Right forelimb (tissue), 1 donor: ENCODE results near the gene CLEC17A.
"Not testable (repeated sequence)": the region's sequence is repeated elsewhere in the genome, so short reads cannot be mapped to it uniquely, and the experiment has no call there.

Experiments
- DNase-seq: peaks from one replicate; pipeline ENCODE4 v3.0.0-alpha.2; 2018

CLEC17A gene

GRCh38 chr19:14582894-14583340 lies at the start of gene CLEC17A:
Gene CLEC17A (plus strand): TSS chr19:14583084. CDS start chr19:14583161, 77 bp downstream.
- no peak for DNase-seq

DNA sequence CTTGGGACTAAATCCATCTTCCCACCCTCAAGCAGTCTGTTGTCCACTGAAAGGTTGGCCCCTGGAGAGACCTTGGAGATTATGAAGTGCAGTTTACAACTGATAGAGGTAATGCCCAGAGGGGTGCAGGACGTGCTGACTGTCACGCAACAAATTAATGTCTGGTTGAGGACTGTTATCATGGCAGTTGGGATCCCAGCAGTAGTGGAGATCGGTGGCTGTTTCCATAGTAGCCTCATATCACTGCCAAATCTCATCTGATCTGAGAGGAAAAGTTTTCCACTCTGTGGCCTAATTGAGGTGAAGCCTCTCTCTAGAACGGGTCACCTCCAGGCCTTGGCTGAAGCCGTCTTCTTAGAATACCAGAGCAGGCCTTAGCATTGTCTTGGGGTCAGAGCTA lies 49.4 kb upstream of the CLEC17A start:
- DNase-seq: no peak

DNA sequence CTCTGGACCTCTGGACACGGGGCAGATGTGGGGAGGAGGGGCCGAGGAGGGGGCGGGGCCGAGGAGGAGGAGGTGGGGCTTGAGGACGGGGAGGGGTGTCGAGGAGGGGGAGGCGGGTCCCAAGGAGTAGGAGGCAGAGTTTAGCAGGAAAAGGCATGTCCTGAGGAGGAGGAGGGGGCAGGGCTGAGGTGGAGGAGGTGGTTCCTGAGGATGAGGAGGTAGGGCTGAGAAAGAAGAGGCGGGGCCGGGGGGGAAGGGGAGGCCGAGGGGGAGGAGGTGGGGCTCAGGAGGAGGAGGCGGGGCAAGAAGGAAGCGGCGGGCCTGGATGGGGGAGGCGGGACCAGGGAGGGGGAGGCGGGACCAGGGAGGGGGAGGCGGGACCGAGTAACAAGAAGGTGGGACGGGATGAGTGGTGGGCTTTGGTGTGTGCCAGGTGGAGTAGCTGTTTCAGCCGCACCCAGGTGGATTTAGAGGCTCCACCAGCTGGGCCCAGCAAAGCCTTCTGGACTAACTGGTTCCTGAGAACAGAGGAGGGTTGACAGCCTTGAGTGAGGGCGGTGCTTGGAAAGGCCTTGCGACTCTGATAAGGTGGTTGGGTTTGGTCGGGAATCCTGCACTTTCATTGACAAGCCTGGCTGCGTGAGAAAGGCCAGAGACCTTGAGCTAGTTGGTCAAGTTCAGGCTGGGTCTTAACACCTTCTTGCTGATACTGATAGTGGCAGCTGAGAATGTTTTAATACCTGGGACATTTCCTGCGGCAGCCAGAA lies 45.8 kb upstream of the CLEC17A start:
- no peak for DNase-seq

DNA sequence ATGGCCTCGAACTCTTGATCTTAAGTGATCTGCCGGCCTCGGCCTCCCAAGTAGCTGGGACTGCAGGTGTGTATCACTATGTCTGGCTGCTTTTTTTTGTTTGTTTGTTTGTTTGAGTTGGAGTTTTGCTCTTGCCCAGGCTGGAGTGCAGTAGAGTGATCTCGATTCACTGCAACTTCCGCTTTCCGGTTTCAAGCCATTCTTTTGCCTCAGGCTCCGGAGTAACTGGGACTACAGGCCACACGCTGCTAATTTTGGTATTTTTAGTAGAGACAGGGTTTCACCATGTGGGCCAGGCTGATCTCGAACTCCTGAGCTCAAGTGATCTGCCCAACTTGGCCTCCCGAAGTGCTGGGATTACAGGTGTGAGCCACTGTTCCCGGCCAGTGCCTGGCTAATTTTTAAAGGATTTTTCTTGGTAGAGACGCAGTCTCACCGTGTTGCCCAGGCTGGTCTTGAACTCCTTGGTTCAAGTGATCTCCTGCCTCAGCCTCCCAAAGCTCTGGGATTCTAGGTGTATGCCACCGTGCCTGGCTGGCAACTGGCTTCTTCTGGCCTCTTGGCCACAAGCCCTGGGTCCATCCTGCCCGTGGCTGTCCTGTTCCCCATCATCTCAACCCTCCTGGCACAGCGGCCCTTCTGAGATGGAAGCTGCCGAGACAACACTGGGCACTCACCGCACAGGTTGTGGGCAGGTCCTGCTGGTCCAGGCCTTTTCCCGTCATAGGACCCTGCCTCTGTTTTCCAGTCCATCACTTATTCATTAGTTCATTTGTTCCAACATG lies 42.0 kb upstream of the CLEC17A start:
- no peak for DNase-seq

DNA sequence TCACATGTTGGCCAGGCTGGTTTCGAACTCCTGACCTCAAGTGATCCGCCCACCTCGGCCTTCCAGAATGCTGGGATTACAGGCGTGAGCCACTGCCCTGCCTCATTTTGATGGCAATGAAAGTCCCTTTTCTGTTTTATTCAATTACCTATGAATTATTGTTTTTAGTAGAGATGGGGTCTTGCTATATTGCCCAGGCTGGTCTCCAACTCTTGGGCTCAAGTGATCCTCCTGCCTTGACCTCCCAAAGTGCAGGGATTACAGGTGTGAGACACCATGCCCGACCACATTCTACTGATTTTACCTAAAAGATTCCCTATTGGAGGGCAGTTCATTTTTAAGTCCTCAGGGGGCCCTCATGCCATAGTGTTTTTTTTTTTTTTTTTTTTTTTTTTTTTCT lies 40.9 kb upstream of the CLEC17A start:
- not testable (repeated sequence) for DNase-seq

- DNase-seq: no peak
These were observed 40.1 kb upstream of the CLEC17A start for GRCh38 chr19:14542711-14543328.

- no peak for DNase-seq
These were observed 38.8 kb upstream of the CLEC17A start for GRCh38 chr19:14544047-14544446.

DNA sequence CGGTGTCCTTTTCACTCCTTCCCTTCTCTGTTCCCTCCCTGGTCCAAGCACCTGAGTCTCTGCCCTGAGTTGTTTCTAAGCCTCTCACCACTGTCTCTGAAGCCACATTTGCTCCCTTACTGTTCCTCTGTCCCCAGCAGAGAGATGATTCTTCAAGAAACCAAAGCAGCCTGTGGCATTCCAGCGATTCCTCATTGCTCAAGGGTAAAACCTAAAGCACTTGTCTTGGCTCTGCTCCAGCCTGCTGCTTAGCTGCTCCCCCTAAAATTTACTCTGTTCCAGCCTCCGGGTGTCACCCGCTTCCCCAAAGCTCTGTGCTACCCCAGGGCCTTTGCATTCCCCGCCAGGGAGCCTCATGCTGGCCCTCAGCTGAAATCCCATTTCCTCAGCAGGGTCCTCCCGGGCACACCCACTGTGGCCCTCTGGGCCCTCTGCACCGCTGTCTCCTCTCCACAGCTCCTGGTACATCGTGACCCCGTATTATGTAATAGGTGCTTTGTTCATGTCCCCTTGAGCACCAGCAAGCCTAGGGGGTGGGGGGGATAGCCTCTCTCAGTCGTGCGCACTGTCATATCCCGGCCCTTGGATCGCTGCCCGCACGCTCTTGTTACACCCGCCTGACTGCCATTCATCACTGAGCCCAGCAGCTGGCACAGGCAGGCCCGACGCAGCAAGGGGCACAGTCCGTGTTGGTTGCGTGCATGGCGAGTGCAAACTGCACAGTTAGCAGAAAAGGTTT lies 37.7 kb upstream of the CLEC17A start:
- no peak for DNase-seq

DNA sequence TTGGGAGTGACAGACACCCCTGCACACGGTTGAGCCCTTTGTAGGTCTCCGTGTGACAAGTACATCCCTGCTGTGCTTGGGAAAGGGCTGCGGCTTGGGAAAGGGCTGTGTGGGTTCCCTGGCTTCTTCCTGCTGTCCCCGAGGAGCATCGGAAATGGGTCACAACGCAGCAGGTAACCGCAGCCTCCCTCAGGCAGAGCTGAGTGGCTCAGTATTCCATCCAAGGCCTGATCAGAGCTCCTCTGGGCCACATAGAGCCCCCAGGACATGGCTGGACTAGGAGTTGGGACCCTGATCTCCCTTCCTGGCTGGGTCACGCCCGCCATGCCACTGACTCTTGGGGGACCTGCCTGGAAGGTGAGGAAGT lies 37.2 kb upstream of the CLEC17A start:
- DNase-seq: no peak

DNA sequence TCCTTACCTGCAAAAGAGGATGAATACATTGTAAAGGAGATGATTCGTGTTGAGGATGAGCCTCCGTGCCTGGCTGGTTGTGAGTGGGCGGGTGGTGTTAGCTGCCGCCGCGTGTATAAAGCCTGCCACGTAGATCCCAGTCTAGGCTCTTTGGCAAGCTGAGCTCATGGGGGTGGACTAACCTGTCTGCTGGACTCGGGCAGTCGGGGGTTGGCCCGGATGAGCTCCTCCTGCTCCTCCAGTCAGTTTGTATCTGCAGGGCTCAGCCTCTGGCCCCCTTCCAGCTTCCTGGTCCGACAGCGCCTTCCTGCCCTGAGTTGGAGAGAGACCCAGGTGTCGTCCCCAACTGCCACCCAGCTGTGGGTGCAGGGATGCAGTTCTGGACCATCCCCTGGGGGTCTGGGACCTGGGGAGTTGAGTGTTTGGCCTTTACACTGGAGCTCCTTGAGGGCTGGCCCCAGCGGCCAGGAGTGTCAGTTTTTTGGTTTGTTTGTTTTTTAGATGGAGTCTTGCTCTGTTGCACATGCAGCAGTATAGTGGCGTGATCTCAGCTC lies 32.6 kb upstream of the CLEC17A start:
- DNase-seq: no peak

DNA sequence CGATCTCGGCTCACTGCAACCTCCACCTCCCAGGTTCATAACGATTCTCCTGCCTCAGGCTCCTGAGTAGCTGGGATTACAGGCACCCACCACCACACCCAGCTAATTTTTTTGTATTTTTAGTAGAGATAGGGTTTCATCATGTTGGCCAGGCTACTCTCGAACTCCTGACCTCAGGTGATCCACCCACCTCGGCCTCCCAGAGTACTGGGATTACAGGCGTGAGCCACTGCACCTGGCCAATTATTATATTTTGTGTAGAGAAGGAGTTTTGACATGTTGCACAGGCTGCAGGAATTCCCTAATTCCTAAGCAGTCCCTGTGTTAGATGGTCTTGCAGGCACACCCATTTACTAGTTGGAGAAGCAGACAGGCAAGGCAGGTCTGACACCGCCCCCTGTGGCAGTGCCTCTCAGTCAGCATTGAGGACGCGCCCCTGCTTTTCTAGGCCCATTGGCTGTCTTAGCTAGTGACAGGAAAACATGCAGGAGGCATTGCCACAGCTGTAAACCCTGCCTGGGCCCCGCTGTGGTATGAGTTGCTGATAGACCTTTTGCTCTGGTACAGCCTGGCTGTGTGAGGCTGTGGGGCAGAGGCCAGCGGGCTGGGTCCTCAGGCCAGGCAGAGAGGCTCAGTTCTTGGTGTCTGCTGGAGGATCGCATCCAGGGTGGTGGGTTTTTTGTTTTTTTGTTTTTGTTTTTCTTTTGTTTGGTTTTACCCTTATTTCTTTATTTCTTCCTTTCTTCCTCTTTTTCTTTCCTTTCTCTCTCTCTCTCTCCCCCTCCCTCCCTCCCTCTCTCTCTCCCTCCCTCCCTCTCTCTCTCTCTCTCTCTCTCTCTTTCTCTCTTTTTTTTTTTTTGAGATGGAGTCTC lies 31.5 kb upstream of the CLEC17A start:
- peak; percentile 68 for DNase-seq

- DNase-seq: not testable (repeated sequence)
These were observed 30.9 kb upstream of the CLEC17A start for GRCh38 chr19:14552006-14552360.

DNA sequence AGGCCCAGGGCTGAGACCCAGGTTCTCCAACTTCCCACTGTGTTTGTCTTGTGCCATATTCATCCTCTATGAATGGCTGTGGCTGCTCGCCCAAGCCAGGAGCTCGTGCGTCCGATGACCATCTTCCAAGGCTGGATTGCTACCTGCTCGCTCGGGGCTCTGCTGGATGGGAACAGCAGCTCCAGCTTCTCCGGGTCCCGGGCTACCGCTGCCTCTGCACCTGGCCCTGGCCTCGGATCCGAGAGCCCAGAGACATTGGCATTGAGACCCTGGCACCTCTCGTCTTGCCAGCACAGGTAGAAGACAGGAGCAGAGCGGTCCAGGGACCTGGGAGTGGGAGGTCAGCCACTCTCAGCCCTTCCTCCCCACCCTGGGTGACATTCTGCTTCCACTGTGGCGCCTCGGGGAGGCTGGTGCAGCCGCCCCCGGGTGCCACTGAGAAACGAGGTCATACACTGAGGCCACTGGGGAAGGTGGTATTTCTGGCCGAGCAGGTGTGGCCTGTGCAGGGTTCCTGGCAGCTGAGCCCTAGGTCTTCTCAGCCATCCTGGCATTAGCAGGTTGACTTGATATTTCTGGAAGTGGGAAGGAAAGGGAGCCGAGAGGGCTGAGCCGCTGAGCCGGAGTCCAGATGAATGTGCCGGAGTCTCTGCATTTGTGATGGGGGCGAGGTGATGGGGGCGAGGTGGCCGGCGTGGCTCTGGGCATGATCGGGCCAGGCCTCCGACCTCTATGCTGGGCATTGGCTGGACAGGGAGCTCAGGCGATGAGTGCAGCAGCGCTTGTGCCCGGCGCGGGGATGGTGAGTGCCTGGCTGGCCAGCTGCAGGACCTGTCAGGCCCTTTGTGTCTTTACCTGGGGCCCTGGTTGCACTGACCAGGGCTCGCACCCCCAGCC lies 29.6 kb upstream of the CLEC17A start:
- no peak for DNase-seq

DNA sequence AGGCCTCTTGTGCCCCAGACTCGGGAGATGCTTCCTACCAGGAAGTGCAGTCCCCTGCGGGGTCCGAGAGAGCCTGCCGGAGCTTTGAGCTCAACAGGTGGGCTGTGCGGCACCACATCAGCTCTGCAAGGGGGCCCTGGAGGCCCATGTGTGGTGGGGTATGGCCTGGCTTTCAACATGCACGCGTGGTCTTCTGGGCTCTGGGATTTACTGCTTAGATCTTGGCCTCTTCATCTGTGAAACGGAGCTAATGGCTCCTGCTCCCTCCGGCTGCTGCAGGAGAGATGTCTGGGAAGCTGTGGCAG lies 29.0 kb upstream of the CLEC17A start:
- no peak for DNase-seq

DNA sequence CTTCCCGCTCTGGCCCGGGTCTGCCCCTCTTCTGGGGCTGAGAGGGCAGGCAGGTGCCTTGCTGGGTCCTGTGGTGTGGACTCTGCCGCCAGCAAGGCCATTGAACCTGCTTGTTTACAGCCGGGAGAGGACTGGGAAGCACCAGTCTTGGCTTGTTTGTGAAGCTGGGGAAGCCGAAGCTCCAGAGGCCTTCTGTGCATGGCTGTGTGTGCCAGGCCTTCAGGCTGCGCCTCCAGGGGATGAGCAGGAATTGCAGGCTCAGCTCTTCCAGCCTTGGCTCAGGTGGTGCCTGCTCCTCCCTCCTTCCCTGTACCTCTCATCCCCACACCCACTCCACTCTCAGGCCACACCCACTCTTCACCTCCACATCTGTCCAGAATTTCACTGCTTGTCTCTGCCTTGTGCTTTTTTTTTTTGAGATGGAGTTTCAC lies 28.5 kb upstream of the CLEC17A start:
- DNase-seq: no peak

GRCh38 chr19:14555918-14556661 lies 26.8 kb upstream of the CLEC17A start:
- DNase-seq: no peak

DNA sequence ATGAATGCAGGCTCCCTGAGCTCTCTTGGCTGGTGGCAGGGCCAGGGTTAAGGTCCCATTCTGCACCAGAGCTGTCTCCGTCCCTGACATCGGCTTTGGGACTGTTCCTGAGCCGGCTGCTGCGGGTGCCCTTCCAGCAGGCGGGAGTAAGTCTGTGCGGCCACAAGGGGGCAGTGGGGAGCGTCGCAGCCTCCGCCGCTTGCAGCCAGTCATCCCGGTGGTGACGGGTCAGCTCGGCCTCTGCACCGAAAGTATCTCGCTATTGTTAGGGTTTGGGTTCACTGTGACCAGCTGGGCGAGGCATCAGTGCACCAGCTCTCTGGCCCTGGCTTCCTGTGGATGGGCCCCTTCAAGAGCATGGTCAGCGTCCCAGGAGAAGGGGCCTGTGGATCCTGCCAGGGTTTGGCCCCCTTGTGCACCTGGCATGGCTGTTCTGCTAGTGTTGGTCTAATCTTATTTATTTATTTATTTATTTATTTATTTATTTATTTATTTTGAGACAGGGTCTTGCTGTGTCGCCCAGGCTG lies 26.2 kb upstream of the CLEC17A start:
- DNase-seq: peak; percentile 83

DNA sequence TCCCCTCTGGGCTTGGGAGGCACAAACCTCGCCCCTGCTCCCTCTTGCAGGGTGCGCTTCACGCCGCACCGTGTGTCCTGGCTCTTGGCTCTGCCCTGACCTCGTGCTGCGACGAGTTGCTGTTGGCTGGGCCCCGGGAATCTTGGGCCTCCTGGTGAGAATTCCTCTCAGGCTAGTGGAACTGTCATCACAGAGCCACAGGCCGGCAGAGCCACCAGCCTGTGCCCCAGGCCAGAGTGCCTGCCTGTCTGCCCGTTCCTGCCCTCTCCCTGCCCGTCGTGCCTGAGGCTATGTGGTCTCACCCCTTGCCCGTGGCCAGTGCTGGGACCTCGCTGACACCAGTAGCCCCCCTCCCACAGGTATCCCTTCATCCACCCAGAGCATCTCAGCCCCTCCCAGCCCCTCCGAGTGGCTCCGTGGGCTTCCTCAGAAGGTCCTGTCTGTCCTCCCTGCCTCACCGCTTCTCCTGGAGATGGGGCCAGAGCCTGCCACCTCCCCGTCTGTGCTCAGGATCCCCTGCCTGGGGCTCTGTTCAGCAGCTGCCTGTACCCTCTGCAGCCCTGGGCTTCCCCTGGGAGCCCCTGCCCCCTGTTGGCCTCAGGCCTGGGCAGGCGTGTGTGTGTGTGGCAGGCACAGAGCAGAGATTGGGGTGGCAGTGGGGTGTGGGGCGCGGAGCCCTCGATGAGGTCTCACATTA lies 24.4 kb upstream of the CLEC17A start:
- no peak for DNase-seq
